Measurements from ENCODE around the gene SIDT2. TPM values are rescaled to one million over a fixed set of nuclear protein-coding genes. Genes with fewer than 3 reads are reported as not detected.

The SIDT2 gene
- total RNA-seq, 1 experiment from 2014 or later, result 20.3 TPM

GRCh38 chr11:117187007-117187406, 8.5 kb downstream of the SIDT2 start:
- Histone ChIP-seq H3K36me3 (ENCODE audit: low read depth) (no peaks in the 10 kb centered on the region), H4K20me1 (ENCODE audit: insufficient read depth) (no peaks in the 10 kb centered on the region), H3K4me2 (no peak overlapping the region), H3K27ac (no peak overlapping the region), H3K79me2 (ENCODE audit: low read depth) (no peaks in the 10 kb centered on the region), H3F3A (ENCODE audit: insufficient read depth, low read depth) (no peaks in the 10 kb centered on the region), H3K4me1 (replicated peaks; ENCODE audit: insufficient read depth) (no peaks in the 10 kb centered on the region), H3K4me3 (no peak overlapping the region), H2AFZ (no peak overlapping the region), H3K9me2 (ENCODE audit: insufficient read depth) (no peaks in the 10 kb centered on the region), H3K9me3 (ENCODE audit: insufficient read depth, low read depth) (no peaks in the 10 kb centered on the region), H3K27me3 (ENCODE audit: insufficient read depth, low read depth) (no peaks in the 10 kb centered on the region)
- intact Hi-C loops (cut with micrococcal nuclease; ENCODE audit: unreplicated experiment), result no loop called here
- ChIA-PET CTCF (no interaction called here), POLR2A (ENCODE audit: unreplicated experiment) (no interaction called here)
- BruUV-seq (replicated peaks), result no TSS peak
- DNase-seq, result no peak
- TF ChIP-seq CTCF (conservative IDR thresholded peaks at IDR 0.05), result no peak
- no peak for TF ChIP-seq EZH2 (IDR thresholded peaks at IDR 0.05; ENCODE audit: low read depth)

GRCh38 chr11:117187428-117187798, 8.9 kb downstream of the SIDT2 start:
- H3F3A ChIP-seq (ENCODE audit: insufficient read depth, low read depth), result no peaks in the 10 kb centered on the region
- POLR2A ChIA-PET (ENCODE audit: unreplicated experiment), result no interaction called here
- no peaks in the 10 kb centered on the region for H3K79me2 ChIP-seq (ENCODE audit: low read depth)
- no peak overlapping the region for H3K4me3 ChIP-seq
- no peaks in the 10 kb centered on the region for H3K36me3 ChIP-seq (ENCODE audit: low read depth)
- no peak overlapping the region for H3K27ac ChIP-seq
- no peak for DNase-seq
- no peak overlapping the region for H2AFZ ChIP-seq
- H3K27me3 ChIP-seq (ENCODE audit: insufficient read depth, low read depth), result no peaks in the 10 kb centered on the region
- intact Hi-C loops (cut with micrococcal nuclease; ENCODE audit: unreplicated experiment), result no loop called here
- no TSS peak for BruUV-seq (replicated peaks)
- no peaks in the 10 kb centered on the region for H3K9me2 ChIP-seq (ENCODE audit: insufficient read depth)
- H3K4me1 ChIP-seq (replicated peaks; ENCODE audit: insufficient read depth), result no peaks in the 10 kb centered on the region
- no peak for TF ChIP-seq CTCF (conservative IDR thresholded peaks at IDR 0.05)
- TF ChIP-seq EZH2 (IDR thresholded peaks at IDR 0.05; ENCODE audit: low read depth), result no peak
- no peaks in the 10 kb centered on the region for H4K20me1 ChIP-seq (ENCODE audit: insufficient read depth)
- no peaks in the 10 kb centered on the region for H3K9me3 ChIP-seq (ENCODE audit: insufficient read depth, low read depth)
- H3K4me2 ChIP-seq, result no peak overlapping the region
- CTCF ChIA-PET, result no interaction called here

- no peaks in the 10 kb centered on the region for H3F3A ChIP-seq (ENCODE audit: insufficient read depth, low read depth)
- no peaks in the 10 kb centered on the region for H3K9me2 ChIP-seq (ENCODE audit: insufficient read depth)
- H3K4me3 ChIP-seq, result no peak overlapping the region
- intact Hi-C loops (cut with micrococcal nuclease; ENCODE audit: unreplicated experiment), result no loop called here
- H3K9me3 ChIP-seq (ENCODE audit: insufficient read depth, low read depth), result no peaks in the 10 kb centered on the region
- H3K36me3 ChIP-seq (ENCODE audit: low read depth), result no peaks in the 10 kb centered on the region
- ChIA-PET POLR2A (ENCODE audit: unreplicated experiment) (no interaction called here), CTCF (no interaction called here)
- BruUV-seq (replicated peaks), result no TSS peak
- H2AFZ ChIP-seq, result no peak overlapping the region
- H3K79me2 ChIP-seq (ENCODE audit: low read depth), result no peaks in the 10 kb centered on the region
- TF ChIP-seq EZH2 (IDR thresholded peaks at IDR 0.05; ENCODE audit: low read depth) (no peak), CTCF (conservative IDR thresholded peaks at IDR 0.05) (no peak)
- H4K20me1 ChIP-seq (ENCODE audit: insufficient read depth), result no peaks in the 10 kb centered on the region
- H3K27me3 ChIP-seq (ENCODE audit: insufficient read depth, low read depth), result no peaks in the 10 kb centered on the region
- no peak overlapping the region for H3K4me2 ChIP-seq
- H3K4me1 ChIP-seq (replicated peaks; ENCODE audit: insufficient read depth), result no peaks in the 10 kb centered on the region
- no peak overlapping the region for H3K27ac ChIP-seq
- DNase-seq, result no peak
These were observed 9.4 kb downstream of the SIDT2 start for GRCh38 chr11:117187799-117188481.
